Measurements from ENCODE around the gene ARHGAP22. TPM values are rescaled to one million over a fixed set of nuclear protein-coding genes. Genes with fewer than 3 reads are reported as not detected.

Gene ARHGAP22
- polyA plus RNA-seq, 1 experiment, result 7.2 TPM

- H3K36me3 ChIP-seq (ENCODE audit: control insufficient read depth, insufficient read depth, low read length), result no peaks in the 10 kb centered on the region
- no peak for TF ChIP-seq CTCF (IDR thresholded peaks at IDR 0.05; ENCODE audit: insufficient read depth, low read depth, low read length)
- H3K27me3 ChIP-seq (ENCODE audit: control insufficient read depth, insufficient read depth, low read length), result no peaks in the 10 kb centered on the region
- DNase-seq (ENCODE audit: low read depth), result no peak
- no peak overlapping the region for H3K4me3 ChIP-seq (ENCODE audit: low read depth, low read length)
- ChIA-PET CTCF (interaction anchor here (0.7 to 11.3 kb wide), 3 partner anchors 11 to 84 kb away, joined by 3 to 84 read pairs (median 3); no protein-coding TSS in a partner anchor), POLR2A (no interaction called here)
Observed at GRCh38 chr10:48573045-48573444, 31.8 kb downstream of the ARHGAP22 start.

DNA sequence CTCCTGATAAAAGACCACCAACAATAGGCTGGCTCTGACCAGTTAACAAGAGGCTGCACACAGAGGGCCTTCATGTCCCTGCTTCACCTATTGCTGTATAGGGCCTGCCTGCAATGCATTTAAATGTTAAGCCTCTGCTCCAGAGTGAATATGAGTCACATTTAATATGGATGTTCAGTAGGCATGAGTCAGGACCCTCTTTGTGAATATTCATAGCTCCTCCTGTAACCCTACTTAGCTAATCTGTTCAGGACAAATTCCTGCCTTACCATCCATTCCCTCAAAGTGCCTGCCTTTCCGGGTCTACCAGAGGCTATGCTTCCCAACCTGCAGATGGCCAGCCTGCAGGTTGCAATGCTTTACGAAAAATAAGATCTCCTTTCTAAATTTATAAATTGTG lies 32.5 kb downstream of the ARHGAP22 start:
- CTCF ChIA-PET, result interaction anchor here (0.7 to 11.3 kb wide), 3 partner anchors 10 to 85 kb away, joined by 3 to 84 read pairs (median 3); no protein-coding TSS in a partner anchor
- POLR2A ChIA-PET, result interaction anchor here (0.6 kb wide), 1 partner anchor 35 kb away, joined by 3 read pairs; no protein-coding TSS in a partner anchor
- TF ChIP-seq CTCF (IDR thresholded peaks at IDR 0.05; ENCODE audit: insufficient read depth, low read depth, low read length), result no peak

DNA sequence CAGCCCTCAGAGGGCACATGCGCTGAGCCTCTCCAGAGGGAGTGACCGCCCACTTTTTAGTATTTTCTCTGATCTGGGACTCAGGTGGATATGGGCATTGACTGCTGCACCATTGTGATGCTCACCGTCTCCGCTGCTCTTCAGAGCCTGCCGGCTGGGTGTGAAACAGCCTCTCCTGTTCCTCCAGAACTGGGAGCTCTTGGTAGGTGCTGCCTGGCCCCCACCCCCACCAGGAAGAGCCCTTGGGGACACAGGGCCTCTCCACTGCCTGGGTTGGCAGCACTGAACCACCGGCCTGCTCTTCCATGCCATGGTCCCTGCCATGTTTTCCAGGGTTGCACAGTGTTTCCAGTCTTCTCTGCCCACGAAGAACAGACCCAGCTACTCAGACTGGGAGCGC lies 36.3 kb downstream of the ARHGAP22 start:
- CTCF ChIA-PET, result interaction anchor here (1.1 to 11.3 kb wide), 4 partner anchors 11 to 89 kb away, joined by 3 to 84 read pairs (median 7); partner anchors contain the start of gene ARHGAP22
- H3K4me3 ChIP-seq (ENCODE audit: low read depth, low read length), result no peak overlapping the region
- TF ChIP-seq CTCF (IDR thresholded peaks at IDR 0.05; ENCODE audit: insufficient read depth, low read depth, low read length), result no peak
- no peaks in the 10 kb centered on the region for H3K36me3 ChIP-seq (ENCODE audit: control insufficient read depth, insufficient read depth, low read length)
- POLR2A ChIA-PET, result no interaction called here
- no peak for DNase-seq (ENCODE audit: low read depth)
- no peaks in the 10 kb centered on the region for H3K27me3 ChIP-seq (ENCODE audit: control insufficient read depth, insufficient read depth, low read length)

More for the DNA sequence above, 32.5 kb downstream of the ARHGAP22 start:
- Histone ChIP-seq H3K36me3 (ENCODE audit: control insufficient read depth, insufficient read depth, low read length) (no peaks in the 10 kb centered on the region), H3K27me3 (ENCODE audit: control insufficient read depth, insufficient read depth, low read length) (no peaks in the 10 kb centered on the region), H3K4me3 (ENCODE audit: low read depth, low read length) (no peak overlapping the region)
- DNase-seq (ENCODE audit: low read depth), result no peak

DNA sequence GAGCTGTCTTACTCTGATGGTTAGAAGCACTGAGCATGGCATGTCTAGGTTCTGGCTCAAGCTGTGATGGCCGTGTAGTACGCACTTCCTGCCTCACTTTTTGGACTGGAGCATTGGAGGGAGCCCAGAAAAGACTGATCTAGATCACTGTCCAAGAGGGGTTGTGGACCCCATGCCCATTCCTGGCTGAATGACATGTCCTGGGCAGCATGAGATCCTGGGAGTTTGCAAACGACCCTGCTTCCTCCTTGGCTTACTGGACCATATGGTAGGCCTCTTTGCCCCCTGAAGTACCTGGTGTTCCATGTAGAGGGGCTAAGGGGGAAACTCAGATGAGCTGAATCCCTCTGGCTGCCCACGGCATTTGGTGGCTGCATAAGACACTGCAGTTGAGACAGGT lies 36.7 kb downstream of the ARHGAP22 start:
- CTCF ChIA-PET, result interaction anchor here (1.1 to 11.3 kb wide), 4 partner anchors 11 to 89 kb away, joined by 3 to 84 read pairs (median 7); partner anchors contain the start of gene ARHGAP22
- Histone ChIP-seq H3K4me3 (ENCODE audit: low read depth, low read length) (no peak overlapping the region), H3K36me3 (ENCODE audit: control insufficient read depth, insufficient read depth, low read length) (no peaks in the 10 kb centered on the region), H3K27me3 (ENCODE audit: control insufficient read depth, insufficient read depth, low read length) (no peaks in the 10 kb centered on the region)
- POLR2A ChIA-PET, result no interaction called here
- DNase-seq (ENCODE audit: low read depth), result no peak
- no peak for TF ChIP-seq CTCF (IDR thresholded peaks at IDR 0.05; ENCODE audit: insufficient read depth, low read depth, low read length)

DNA sequence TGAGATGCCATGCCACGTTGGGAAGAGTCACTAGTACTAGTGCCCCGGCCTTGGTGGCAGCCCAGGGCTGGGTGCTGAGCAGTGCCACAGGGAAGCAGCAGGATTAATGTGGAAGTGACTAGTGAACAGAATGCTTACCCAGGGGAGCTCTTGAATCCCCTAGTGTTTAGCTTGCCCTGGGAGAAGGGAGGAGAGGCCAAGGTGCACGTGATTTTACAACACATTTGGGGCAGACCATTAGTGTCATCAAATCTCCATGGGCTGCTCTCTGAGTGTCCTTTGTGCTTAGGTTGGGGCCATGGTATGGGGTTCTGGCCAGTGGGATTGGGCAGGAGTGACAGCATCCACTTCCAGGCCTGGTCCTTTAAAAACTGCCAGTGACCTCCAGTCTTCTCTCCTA lies 37.5 kb downstream of the ARHGAP22 start:
- Histone ChIP-seq H3K4me3 (ENCODE audit: low read depth, low read length) (no peak overlapping the region), H3K27me3 (ENCODE audit: control insufficient read depth, insufficient read depth, low read length) (no peaks in the 10 kb centered on the region), H3K36me3 (ENCODE audit: control insufficient read depth, insufficient read depth, low read length) (no peaks in the 10 kb centered on the region)
- TF ChIP-seq CTCF (IDR thresholded peaks at IDR 0.05; ENCODE audit: insufficient read depth, low read depth, low read length), result no peak
- ChIA-PET CTCF (interaction anchor here (1.4 to 11.3 kb wide), 2 partner anchors 38 to 90 kb away, joined by 3 to 84 read pairs; partner anchors contain the start of gene ARHGAP22), POLR2A (no interaction called here)
- DNase-seq (ENCODE audit: low read depth), result no peak

All from BJ (cell line).